Kidney (tissue), 14 donors: Measurements from ENCODE around the gene DDIT3. TPM values are rescaled to one million over a fixed set of nuclear protein-coding genes. Genes with fewer than 3 reads are reported as not detected.
"Not testable (repeated sequence)": the region's sequence is repeated elsewhere in the genome, so short reads cannot be mapped to it uniquely, and the experiment has no call there.

Experiments
- DNase-seq, 5 donors: peaks; one replicate each; pipeline ENCODE4 v3.0.0-alpha.2; 2013 to 2020
- FAIRE-seq: peaks from 2 replicates; lab custom pipeline; 2012; peaks lifted over from hg19 to GRCh38; lab: Jason Lieb, UNC
- H3K27ac ChIP-seq, 2 donors: one replicate each; pipeline ENCODE4 v1.7.0; 2013; ENCODE audit warnings: low read depth in 2 of 2, low read length in 2 of 2, inconsistent platforms in 1 of 2
- H3K27me3 ChIP-seq: one replicate; pipeline ENCODE4 v1.7.1; 2013; ENCODE audit warnings: low read length, inconsistent platforms; ENCODE audit not compliant: control insufficient read depth, insufficient read depth
- H3K36me3 ChIP-seq, 3 donors: one replicate each; pipeline versions ENCODE4 v1.7.0 to v1.7.1; 2013; ENCODE audit warnings: low read length in 3 of 3, control low read depth in 1 of 3, inconsistent platforms in 1 of 3; ENCODE audit not compliant: insufficient read depth in 3 of 3, control insufficient read depth in 2 of 3
- H3K4me1 ChIP-seq, 3 donors: one replicate each; pipeline versions ENCODE4 v1.7.0 to v1.7.1; 2013; ENCODE audit warnings: low read length in 3 of 3, inconsistent platforms in 1 of 3, low read depth in 1 of 3; ENCODE audit not compliant: control insufficient read depth in 2 of 3, insufficient read depth in 2 of 3
- H3K4me3 ChIP-seq, 3 donors: one replicate each; pipeline versions ENCODE4 v1.7.0 to v1.8.1; 2013; ENCODE audit warnings: low read length in 3 of 3, control low read depth in 1 of 3, inconsistent platforms in 1 of 3
- H3K9ac ChIP-seq, 3 donors: one replicate each; pipeline versions ENCODE4 v1.7.0 to v1.7.1; 2013; ENCODE audit warnings: low read length in 3 of 3, control low read depth in 1 of 3, inconsistent platforms in 1 of 3
- H3K9me3 ChIP-seq, 3 donors: one replicate each; pipeline versions ENCODE4 v1.7.0 to v1.7.1; 2013; ENCODE audit warnings: low read length in 3 of 3, control low read depth in 1 of 3, inconsistent platforms in 1 of 3; ENCODE audit not compliant: control insufficient read depth in 2 of 3, insufficient read depth in 1 of 3
- intact Hi-C: fragments of 100-400 bp; cut with DNase I; formaldehyde crosslinking; loops from one replicate; pipeline ENCODE4 v1.11.1; 2022
- polyA plus RNA-seq: library from polyadenylated mRNA; stranded (reverse); fragments of 350-450 nt; fragmentation: Illumina TruSeq; extraction: RNeasy Lipid Tissue Mini Kit (QIAGEN cat#74804); gene quantifications from one replicate; pipeline ENCODE4 v1.2.3, GENCODE V29; 2014; ENCODE audit warnings: low read depth, low replicate concordance; ENCODE audit not compliant: insufficient read depth
- total RNA-seq: library from RNA; stranded (reverse); fragmentation: NEBNext Ultra II Directional; extraction: Animal tissue kit (Norgen Biotek cat#: 25700); gene quantifications from one replicate; pipeline ENCODE4 v1.2.1, GENCODE V29; 2021
- TF ChIP-seq, protein P1 (sequence below): IDR thresholded peaks from 3 replicates; pipeline ENCODE4 v1.5.1; 2012; ENCODE audit warnings: mild to moderate bottlenecking, moderate library complexity, borderline replicate concordance; ENCODE audit not compliant: insufficient read depth; ENCODE audit errors: extremely low read depth
- donor health status: control.
- donor health status: control.
- donor health status: control.
- donor health status: control.
- donor health status: control.
- donor health status: DM: yes; HTN: yes; CAD: no.
- donor health status: Normal renal cell carcinoma (clear cell type).

The DDIT3 gene
- total and polyA plus RNA-seq, 2 donors from 2014 or later: 34.1 to 83.1 TPM

DNA sequence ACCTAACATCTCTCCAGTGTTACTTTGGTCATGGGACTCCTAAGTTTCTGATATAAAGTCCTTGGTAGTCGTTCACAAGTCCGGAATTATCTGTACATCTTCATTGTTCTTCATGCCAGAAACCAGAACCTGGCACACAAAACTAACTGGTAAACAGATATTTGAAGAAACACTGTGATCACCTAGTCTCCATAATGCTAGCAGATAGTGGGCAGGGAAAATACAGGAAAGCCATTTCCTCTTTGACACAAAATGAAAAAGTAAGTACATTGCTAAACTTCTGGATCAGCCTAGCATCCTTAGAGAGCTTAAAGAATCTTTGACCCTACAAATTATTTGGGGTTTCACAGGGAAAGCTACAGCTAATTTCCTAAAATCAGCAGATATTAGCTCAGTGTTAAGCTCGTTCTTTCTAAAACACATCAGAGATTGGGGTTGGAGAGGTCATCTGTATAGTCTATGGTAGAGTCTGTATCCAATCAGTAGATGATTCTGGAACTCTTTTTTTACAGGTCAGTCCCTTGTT is 4.8 kb downstream of the DDIT3 start:
- H3K4me3 ChIP-seq: no peak overlapping the region
- TF ChIP-seq, protein P1, sequence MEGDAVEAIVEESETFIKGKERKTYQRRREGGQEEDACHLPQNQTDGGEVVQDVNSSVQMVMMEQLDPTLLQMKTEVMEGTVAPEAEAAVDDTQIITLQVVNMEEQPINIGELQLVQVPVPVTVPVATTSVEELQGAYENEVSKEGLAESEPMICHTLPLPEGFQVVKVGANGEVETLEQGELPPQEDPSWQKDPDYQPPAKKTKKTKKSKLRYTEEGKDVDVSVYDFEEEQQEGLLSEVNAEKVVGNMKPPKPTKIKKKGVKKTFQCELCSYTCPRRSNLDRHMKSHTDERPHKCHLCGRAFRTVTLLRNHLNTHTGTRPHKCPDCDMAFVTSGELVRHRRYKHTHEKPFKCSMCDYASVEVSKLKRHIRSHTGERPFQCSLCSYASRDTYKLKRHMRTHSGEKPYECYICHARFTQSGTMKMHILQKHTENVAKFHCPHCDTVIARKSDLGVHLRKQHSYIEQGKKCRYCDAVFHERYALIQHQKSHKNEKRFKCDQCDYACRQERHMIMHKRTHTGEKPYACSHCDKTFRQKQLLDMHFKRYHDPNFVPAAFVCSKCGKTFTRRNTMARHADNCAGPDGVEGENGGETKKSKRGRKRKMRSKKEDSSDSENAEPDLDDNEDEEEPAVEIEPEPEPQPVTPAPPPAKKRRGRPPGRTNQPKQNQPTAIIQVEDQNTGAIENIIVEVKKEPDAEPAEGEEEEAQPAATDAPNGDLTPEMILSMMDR: no peak
- no peaks in the 10 kb centered on the region for H3K27me3 ChIP-seq
- FAIRE-seq (no peak), DNase-seq (no peak)
- H3K27ac ChIP-seq: no peak overlapping the region
- peaks cover 4 to 12% (median 6%) of the 10 kb centered on the region in 3 donors for H3K4me1 ChIP-seq
- no peak overlapping the region for H3K9ac ChIP-seq
- no peaks in the 10 kb centered on the region for H3K9me3 ChIP-seq
- intact Hi-C loops: no loop called here
- H3K36me3 ChIP-seq: peaks cover 19 to 56% (median 45%) of the 10 kb centered on the region in 3 donors

DNA sequence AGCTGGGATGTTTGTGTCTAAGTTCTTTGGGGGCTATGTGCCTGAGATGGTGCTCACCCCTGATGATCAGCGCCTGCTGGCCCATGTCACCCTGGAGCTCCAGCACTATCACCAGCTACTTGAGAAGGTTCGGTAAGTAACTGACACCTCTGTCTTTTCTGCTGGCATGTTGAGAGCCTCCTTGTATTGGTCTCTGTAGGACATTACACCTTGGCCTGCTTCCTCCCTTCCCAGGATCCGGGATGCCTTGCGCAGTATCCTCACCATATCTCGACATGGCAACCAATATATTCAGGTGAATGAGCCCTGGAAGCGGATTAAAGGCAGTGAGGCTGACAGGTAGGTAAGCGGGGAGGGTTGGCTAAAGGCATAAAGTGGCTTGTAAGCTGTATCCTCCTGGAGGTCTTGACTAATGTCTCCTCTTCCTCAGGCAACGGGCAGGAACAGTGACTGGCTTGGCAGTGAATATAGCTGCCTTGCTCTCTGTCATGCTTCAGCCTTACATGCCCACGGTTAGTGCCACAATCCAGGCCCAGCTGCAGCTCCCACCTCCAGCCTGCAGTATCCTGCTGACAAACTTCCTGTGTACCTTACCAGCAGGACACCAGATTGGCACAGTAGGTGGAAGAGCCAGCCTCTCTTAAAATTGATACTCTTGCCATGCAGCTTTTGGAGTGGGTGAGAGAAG is 5.5 kb downstream of the DDIT3 start:
- no peaks in the 10 kb centered on the region for H3K9me3 ChIP-seq
- FAIRE-seq: no peak
- TF ChIP-seq, protein P1: no peak

DNA sequence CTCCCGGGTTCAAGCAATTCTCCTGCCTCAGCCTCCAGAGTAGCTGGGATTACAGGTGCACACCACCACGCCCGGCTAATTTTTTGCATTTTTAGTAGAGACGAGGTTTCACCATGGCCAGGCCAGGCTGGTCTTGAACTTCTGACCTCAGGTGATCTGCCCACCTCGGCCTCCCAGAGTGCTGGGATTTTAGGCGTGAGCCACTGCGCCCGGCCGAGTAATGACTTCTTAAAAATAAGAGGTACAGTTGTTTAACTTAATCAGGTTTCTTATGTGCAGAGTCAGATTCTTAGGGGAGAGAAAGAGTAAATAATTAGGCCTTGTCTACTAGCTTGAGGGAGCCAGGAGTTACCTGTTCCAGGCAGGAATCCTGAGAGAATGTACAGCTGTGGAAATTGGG is 6.1 kb downstream of the DDIT3 start:
- H3K36me3 ChIP-seq: peaks cover 19 to 56% (median 45%) of the 10 kb centered on the region in 3 donors
- FAIRE-seq, H3K27me3 ChIP-seq, H3K4me3 ChIP-seq, DNase-seq, H3K4me1 ChIP-seq, H3K9ac ChIP-seq, H3K27ac ChIP-seq, H3K9me3 ChIP-seq, intact Hi-C loops: not testable (repeated sequence)

More for the DNA sequence above, 5.5 kb downstream of the DDIT3 start:
- H3K27ac ChIP-seq: no peak overlapping the region
- no peak overlapping the region for H3K9ac ChIP-seq
- H3K4me1 ChIP-seq: peaks cover 4 to 12% (median 6%) of the 10 kb centered on the region in 3 donors
- H3K4me3 ChIP-seq: no peak overlapping the region
- intact Hi-C loops: no loop called here
- no peaks in the 10 kb centered on the region for H3K27me3 ChIP-seq
- peaks cover 19 to 56% (median 45%) of the 10 kb centered on the region in 3 donors for H3K36me3 ChIP-seq
- DNase-seq: no peak

DNA sequence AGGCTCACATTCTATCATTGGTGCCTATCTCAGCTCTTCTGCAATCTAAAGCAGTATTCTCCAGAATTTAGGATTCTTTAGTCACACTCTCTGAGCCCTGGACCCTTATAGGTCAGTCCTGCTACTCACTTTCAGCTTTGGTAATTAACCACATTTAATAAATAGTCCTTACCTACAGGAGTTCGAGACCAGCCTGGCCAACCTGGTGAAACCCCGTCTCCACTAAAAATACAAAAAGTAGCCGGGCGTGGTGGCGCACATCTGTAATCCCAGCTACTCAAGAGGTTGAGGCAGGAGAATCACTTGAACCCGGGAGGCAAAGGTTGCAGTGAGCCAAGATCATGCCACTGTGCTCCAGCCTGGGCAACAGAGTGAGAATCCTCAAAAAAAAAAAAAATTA is 6.6 kb downstream of the DDIT3 start:
- intact Hi-C loops, H3K9ac ChIP-seq, DNase-seq, H3K4me3 ChIP-seq, H3K4me1 ChIP-seq, H3K27ac ChIP-seq, FAIRE-seq, H3K27me3 ChIP-seq, H3K9me3 ChIP-seq: not testable (repeated sequence)
- peaks cover 19 to 56% (median 45%) of the 10 kb centered on the region in 3 donors for H3K36me3 ChIP-seq
